WTC11 (cell line): Measurements from ENCODE around the gene SRXN1.

Experiments
- IRF2 ChIP-seq: sonication (generic); formaldehyde crosslinking; IDR thresholded peaks from 2 replicates; pipeline ENCODE4 v1.8.0; 2022; ENCODE audit warnings: low read depth, missing genetic modification reagents, borderline replicate concordance
- NFE2L1 ChIP-seq: sonication (generic); formaldehyde crosslinking; IDR thresholded peaks from 2 replicates; pipeline ENCODE4 v1.8.1; 2023; ENCODE audit warnings: missing genetic modification reagents
- NR1H2 ChIP-seq: sonication (generic); formaldehyde crosslinking; IDR thresholded peaks from 2 replicates; pipeline ENCODE4 v1.9.0; 2021; ENCODE audit warnings: mild to moderate bottlenecking, moderate library complexity, missing genetic modification reagents
- OVOL2 ChIP-seq: fragments of 250-450 bp; sonication (Bioruptor Pico); IDR thresholded peaks from 2 replicates; pipeline ENCODE4 v1.9.0; 2021; ENCODE audit warnings: mild to moderate bottlenecking, borderline replicate concordance
- SP1 ChIP-seq: sonication (generic); formaldehyde crosslinking; conservative IDR thresholded peaks from 2 replicates; pipeline ENCODE4 v1.8.1; 2022; ENCODE audit warnings: missing genetic modification reagents
- TF ChIP-seq, protein P1 (sequence below): sonication (generic); formaldehyde crosslinking; IDR thresholded peaks from 2 replicates; pipeline ENCODE4 v1.8.1; 2023; ENCODE audit warnings: mild to moderate bottlenecking, missing genetic modification reagents, moderate library complexity
- TF ChIP-seq, protein P2 (sequence below): sonication (generic); formaldehyde crosslinking; IDR thresholded peaks from 2 replicates; pipeline ENCODE4 v1.8.1; 2022; ENCODE audit warnings: low read depth, missing genetic modification reagents, borderline replicate concordance
- TF ChIP-seq, protein P3 (sequence below): fragments of 200-600 bp; IDR thresholded peaks from 2 replicates; pipeline ENCODE4 v1.8.0; 2022; ENCODE audit warnings: antibody characterized with exemption
- TF ChIP-seq, protein P4 (sequence below): sonication (generic); formaldehyde crosslinking; IDR thresholded peaks from 2 replicates; pipeline ENCODE4 v1.8.1; 2022; ENCODE audit warnings: mild to moderate bottlenecking, missing genetic modification reagents, moderate library complexity, borderline replicate concordance

DNA sequence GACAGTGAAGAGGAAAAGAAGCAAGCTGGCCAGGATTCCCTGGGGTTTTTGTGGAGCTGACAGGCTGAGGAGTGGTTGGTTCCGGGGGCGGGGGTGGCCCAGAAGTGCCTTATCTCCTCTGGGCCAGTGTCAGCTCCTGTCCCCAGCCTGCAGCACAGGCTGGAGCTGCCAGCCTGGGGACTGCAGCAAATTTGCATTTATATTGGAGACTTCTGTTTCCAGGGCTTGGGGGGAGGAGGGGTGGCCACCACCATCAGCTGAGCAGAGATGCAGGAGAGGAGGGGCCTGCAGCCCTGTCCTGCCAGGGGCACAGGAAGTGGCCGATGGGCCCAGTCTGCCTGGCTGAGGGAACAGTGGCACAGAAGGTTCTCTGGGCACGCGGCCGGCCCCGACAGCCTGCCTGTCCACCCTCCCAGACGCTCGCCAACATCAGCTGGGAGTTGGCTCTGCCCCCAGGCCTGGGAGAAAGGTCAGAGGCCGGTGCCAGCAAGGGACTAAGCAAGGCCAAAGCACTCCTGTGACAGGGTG lies 46.9 kb upstream of the SRXN1 start:
- TF ChIP-seq, protein P1, sequence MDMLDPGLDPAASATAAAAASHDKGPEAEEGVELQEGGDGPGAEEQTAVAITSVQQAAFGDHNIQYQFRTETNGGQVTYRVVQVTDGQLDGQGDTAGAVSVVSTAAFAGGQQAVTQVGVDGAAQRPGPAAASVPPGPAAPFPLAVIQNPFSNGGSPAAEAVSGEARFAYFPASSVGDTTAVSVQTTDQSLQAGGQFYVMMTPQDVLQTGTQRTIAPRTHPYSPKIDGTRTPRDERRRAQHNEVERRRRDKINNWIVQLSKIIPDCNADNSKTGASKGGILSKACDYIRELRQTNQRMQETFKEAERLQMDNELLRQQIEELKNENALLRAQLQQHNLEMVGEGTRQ (CRISPR knock-in tag): no peak
- TF ChIP-seq, protein P2, sequence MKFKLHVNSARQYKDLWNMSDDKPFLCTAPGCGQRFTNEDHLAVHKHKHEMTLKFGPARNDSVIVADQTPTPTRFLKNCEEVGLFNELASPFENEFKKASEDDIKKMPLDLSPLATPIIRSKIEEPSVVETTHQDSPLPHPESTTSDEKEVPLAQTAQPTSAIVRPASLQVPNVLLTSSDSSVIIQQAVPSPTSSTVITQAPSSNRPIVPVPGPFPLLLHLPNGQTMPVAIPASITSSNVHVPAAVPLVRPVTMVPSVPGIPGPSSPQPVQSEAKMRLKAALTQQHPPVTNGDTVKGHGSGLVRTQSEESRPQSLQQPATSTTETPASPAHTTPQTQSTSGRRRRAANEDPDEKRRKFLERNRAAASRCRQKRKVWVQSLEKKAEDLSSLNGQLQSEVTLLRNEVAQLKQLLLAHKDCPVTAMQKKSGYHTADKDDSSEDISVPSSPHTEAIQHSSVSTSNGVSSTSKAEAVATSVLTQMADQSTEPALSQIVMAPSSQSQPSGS: no peak
- TF ChIP-seq SP1 (CRISPR knock-in tag) (no peak), NR1H2 (no peak), NFE2L1 (CRISPR knock-in tag) (no peak), OVOL2 (no peak), IRF2 (no peak)
- TF ChIP-seq, protein P3, sequence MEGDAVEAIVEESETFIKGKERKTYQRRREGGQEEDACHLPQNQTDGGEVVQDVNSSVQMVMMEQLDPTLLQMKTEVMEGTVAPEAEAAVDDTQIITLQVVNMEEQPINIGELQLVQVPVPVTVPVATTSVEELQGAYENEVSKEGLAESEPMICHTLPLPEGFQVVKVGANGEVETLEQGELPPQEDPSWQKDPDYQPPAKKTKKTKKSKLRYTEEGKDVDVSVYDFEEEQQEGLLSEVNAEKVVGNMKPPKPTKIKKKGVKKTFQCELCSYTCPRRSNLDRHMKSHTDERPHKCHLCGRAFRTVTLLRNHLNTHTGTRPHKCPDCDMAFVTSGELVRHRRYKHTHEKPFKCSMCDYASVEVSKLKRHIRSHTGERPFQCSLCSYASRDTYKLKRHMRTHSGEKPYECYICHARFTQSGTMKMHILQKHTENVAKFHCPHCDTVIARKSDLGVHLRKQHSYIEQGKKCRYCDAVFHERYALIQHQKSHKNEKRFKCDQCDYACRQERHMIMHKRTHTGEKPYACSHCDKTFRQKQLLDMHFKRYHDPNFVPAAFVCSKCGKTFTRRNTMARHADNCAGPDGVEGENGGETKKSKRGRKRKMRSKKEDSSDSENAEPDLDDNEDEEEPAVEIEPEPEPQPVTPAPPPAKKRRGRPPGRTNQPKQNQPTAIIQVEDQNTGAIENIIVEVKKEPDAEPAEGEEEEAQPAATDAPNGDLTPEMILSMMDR: no peak
- TF ChIP-seq, protein P4, sequence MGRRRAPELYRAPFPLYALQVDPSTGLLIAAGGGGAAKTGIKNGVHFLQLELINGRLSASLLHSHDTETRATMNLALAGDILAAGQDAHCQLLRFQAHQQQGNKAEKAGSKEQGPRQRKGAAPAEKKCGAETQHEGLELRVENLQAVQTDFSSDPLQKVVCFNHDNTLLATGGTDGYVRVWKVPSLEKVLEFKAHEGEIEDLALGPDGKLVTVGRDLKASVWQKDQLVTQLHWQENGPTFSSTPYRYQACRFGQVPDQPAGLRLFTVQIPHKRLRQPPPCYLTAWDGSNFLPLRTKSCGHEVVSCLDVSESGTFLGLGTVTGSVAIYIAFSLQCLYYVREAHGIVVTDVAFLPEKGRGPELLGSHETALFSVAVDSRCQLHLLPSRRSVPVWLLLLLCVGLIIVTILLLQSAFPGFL (CRISPR knock-in tag): no peak
